Stimulated activated CD4-positive, alpha-beta T cell treated with anti-CD3 and anti-CD28 coated beads, TNF-alpha, amount 100 ng/mL, for 1 hour (primary cell): Measurements from ENCODE around the gene NFS1.
"Not testable (repeated sequence)": the region's sequence is repeated elsewhere in the genome, so short reads cannot be mapped to it uniquely, and the experiment has no call there.

Experiments
- DNase-seq, 3 donors: peaks; one replicate each; pipeline ENCODE4 v3.0.0-alpha.2; 2020; ENCODE audit warnings: low read depth in 3 of 3, low spot score in 1 of 3

The NFS1 gene

DNA sequence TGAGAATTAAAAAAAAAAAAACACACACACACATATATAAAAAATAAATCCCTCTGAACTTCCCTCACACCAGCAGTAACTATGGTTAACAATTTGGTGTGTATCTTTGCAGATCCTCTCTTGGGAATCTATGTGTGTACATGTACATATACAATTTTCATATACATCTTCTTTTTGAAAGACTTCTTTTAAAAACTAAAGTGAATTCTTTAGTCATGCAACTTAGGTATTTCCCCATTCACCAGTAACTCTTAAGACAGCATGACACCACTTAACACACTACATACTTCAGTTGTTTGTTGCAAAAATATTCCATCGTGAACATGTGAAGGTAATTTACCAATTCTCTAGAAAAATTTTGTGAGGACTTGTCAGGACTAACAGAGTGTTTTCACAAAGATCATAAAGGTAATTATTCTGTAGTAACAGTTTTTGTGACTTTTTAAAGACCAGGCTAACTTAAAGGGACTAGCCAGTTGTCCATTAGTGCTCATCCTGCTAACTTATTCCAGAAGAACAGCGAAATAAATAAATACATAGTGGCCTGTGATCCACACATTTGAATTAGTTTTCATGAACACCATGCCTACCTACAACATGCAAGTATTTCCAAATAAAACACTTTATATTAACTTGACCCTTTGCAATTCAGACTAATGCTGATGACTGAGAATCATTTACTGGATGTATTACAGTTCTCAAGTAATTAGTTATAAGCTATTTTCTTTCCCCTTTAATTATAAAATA, 30.9 kb upstream of the NFS1 start:
- DNase-seq: no peak

DNA sequence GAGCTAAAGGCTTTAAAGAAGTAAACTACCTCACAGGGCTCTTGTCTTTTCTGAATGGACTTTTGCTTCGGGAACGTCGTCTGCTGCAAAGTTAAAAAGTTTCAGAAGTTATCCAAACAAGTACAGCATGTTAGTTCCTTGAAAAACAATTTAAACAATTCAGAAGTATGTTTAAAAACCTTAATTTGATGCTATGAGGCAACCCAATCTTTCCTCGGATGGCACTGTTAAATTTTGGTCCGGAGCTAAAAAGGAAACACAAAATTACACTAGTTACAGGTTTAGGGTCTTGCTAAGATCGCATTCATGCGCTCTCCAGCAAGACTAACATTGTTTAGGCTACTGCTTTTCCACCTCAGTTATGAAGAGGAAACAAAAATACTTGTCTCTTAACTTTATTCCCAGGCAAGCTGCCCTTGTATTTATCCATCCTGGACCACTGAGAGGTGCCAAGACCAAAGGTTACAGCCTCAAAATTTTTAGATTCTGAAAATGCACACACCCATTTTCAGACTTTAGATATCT, 30.2 kb upstream of the NFS1 start:
- DNase-seq: no peak

DNA sequence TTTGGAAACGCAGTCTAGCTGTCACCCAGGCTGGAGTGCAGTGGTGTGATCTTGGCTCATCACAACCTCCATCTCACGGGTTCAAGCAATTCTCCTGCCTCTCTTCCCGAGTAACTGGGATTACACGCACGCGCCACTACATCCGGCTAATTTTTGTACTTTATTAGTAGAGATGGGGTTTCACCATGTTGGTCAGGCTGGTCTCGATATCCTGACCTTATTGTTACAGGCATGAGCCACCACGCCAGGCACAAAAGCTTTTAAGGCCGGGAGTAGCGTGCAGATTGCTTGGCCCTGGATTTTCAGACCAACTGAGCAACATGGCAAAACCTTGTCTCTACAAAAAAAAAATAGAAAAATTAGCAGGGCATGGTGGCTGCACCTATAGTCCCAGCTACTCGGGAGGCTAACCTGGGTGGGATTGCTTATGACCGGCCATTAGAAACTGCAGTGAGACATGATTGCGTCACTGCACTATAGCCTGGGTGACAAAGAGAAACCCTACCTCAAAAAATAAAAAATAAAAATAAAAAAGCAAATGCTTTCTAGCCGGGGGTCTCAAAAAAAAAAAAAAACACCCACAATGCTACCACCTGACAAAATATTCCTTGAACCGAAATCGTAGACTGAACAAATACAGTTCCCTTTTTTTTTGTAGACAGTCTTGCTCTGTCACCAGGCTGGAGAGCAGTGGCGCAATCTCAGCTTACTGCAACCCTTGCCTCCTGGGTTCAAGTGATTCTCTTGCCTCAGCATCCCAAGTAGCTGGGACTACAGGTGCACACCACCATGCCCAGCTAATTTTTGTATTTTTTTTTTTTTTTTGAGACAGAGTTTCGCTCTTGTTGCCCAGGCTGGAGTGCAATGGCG, 27.9 kb upstream of the NFS1 start:
- DNase-seq: no peak

DNA sequence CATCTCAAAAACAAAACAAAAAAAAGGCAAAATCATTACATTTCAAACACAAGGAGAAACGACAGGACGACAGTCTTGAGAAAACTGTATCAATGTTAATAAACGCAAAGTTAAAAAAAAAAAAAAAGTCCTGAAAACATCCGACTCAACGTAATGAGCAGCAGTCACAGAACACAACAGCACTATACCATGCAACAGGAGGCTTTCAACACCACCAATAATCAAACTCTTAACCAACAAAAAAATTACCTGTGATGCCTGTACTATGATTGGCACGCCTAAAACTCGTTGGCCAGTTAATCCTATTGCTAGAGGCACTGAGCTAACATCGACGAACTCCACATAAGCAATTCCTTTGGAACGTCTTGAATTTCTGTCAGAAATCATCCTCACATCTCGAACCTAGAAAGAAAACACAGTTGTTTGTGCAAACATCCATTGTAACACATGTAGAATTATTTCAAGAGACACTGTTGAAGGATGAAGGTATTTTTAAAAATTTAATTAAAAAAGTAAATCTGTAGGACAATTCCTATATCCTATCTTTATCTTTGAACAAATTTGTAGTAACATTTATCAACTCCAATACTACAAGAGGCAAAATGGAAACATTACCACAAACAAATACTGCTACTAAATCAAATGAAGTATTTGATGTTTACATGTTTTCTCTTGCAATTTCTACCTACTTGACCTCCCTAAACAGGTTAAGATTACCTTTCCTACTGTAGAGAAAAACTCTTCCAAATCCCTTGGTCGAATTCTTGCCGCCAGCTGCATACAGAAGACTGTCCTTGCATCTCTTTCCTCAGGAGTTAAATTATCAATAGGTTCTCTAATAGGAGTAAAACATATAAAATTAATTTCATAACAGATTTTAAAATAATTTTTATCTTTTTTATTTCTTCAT, 25.4 kb upstream of the NFS1 start:
- no peak for DNase-seq

DNA sequence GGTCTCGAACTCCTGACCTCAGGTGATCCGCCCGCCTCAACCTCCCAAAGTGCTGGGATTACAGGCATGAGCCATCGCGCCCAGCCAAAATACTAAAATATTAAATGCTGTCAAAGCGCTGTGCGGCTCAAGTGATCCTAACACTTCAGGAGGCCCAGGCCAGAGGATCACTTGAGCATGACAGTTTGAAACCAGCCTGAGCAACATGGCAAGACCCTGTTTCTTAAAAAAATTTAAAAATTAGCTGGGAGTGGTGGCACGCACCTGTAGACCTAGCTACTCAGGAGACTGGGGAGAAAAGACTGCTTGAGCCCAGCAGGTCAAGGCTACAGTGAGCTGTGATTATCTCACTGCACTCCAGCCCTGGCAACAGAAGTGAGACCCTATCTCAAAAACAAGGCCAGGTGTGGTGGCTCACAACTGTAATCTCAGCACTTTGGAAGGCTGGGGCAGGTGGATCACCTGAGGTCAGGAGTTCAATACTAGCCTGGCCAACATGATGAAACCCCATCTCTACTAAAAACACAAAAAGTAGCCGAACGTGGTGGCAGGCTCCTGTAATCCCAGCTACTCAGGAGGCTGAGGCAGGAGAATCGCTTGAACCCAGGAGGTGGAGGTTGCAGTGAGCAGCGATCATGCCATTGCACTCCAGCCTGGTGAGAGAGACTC, 24.6 kb upstream of the NFS1 start:
- not testable (repeated sequence) for DNase-seq

DNA sequence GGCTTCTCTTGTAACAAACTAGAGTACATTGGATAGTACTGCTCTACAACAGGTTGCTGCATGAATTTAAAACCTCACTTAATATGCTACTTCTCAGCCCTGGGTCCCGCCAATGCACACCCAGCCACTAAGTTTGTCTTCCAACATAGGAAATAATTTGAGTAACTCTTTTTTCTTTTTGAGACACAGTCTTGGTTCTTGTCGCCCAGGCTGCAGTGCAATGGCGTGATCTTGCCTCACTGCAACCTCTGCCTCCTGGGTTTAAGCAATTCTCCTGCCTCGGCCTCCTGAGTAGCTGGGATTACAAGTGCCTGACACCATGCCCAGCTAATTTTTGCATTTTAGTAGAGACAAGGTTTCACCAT, 24.1 kb upstream of the NFS1 start:
- not testable (repeated sequence) for DNase-seq

DNA sequence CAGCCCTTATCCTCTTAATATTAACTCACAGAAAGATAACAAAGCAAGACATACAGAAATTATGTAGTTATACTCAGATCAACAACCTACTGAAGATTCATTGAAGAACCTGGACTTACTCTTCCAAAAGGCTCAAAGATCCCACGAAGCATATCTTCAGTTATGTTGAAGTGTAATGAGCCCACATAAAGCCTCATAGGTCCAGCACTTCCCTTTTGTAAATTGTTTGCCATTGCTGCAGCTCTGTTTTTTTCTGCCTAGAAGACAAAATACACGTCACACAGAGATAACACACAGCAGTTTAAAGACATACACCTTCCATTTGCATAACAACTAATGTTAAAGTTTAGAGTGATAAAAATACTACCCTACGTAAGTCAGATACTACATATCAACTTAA, 22.5 kb upstream of the NFS1 start:
- DNase-seq: no peak

DNA sequence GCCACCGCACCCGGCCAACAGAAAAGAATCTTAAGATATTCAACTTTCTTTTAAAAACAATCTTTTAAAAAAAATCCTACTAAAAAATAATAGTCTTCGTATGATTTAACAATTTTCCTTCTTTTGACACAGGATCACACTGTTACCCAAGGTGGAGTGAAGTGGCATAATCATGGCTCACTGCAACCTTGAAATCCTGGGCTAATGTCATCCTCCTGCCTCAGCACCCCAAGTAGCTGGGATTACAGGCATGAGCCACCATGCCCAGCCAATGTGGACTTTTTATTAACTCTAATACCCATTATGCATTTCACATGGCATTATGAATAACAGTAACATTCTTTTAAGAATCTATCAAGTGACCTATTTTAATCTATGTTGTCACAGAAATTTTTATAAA, 22.1 kb upstream of the NFS1 start:
- no peak for DNase-seq

DNA sequence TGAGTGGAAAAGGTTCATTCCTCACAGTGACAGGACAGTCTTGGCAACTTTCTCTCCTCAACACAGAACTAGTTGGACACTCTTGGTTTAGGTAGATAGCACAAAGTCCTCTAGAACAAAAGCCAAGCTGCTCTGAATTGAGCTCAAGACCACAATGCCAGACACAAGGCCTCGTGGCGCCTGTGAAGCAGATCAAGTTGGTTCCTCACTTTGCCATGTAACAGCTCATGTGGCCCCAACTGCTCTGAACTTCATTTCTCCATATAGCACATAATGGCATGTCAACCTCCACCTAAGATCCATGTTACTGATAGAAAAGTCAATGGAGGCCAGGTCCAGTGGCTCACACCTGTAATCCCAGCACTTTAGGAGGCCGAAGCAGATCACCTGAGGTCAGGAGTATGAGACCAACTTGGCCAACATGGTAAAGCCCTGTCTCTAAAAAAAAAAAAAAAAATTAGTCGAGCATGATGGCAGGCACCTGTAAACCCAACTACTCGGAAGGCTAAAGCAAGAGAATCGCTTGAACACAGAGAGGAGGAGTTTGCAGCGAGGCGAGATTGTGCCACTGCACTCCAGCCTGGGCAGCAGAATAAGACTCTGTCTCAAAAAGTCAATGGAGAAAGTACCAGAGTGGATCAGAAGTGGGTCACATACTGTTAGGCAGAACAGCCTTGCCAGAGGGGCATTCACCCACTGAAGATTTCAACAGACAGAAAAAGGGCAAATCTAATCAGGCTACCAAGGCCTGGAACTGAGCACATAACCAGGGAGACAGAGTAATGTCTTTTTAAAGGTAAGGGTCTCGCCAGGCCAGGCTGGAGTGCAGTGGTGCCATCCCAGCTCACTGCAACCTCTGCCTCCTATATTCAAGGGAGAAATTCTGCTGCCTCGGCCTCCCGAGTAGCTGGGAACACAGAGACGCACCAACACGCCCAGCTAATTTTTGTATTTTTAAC, 21.3 kb upstream of the NFS1 start:
- no peak for DNase-seq

DNA sequence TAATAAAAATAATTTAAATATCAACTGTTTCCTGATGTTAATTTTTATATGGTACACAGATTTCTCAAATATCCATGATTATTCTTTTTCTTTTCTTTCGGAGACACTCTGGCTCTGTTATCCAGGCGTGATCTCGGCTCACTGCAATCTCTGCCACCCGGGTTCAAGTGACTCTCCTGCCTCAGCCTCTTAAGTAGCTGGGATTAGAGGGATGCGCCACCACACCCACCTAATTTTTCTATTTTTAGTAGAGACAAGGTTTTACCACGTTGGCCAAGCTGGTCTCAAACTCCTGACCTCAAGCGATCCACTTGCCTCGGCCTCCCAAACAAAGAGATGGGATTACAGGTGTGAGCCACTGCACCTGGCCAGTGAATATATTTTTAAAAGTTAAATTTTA, 20.6 kb upstream of the NFS1 start:
- DNase-seq: no peak

DNA sequence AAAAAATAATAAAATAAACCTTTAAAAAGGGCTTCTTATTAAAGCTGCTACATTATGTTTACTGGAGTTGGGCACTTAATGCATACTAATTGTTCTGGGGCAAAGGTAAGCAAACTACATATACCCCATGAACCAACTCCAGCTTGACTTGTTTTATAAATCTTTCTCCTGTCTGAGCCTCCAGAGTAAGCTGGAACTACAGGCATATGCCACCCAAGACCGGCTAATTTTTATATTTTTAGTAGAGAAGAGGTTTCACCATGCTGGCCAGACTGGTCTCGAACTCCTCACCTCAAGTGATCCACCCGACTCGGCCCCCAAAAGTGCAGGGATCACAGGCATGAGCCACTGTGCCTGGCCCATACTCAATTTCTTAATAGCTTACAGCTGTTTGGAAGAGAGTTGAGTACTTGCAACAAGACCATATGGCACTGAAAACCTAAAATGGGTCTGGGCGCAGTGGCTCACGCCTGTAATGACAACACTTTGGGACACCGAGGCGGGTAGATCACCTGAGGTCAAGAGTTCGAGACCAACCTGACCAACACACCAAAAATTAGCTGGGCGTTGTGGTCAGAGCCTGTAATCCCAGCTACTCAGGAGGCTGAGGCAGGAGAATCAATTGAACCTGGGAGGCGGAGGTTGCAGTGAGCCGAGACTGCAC, 20.0 kb upstream of the NFS1 start:
- DNase-seq: no peak

DNA sequence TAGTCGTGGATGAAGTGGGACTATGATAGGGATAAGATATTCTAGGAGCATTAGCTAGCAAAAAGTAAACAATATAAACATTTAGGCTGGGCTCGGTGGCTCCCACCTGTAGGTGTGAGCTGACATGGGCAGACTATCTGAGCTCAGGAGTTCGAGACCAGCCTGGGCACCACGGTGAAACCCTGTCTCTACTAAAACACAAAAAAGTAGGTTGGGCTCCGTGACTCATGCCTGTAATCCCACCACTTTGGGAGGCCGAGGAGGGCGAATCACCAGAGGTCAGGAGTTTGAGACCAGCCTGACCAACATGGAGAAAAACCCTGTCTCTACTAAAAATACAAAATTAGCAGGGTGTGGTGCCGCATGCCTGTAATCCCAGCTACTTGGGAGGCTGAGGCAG, 19.2 kb upstream of the NFS1 start:
- not testable (repeated sequence) for DNase-seq

DNA sequence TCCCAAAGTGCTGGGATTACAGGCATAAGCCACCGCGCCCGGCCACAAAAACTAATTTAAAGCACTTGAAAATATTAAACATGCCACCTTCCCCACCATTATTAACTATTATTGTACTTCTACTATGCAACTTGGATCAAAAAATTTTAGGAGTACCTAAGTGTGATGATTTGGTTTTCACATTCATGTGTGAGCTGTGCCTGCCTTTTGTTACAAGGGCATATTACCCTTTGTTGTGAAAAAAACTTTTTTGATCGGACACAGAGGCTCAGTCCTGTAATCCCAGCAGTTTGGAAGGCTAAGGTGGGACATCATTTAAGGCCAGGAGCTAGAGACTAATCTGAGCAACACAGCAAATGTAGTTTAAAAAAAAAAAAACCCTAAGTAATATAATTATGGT, 17.2 kb upstream of the NFS1 start:
- DNase-seq: no peak

DNA sequence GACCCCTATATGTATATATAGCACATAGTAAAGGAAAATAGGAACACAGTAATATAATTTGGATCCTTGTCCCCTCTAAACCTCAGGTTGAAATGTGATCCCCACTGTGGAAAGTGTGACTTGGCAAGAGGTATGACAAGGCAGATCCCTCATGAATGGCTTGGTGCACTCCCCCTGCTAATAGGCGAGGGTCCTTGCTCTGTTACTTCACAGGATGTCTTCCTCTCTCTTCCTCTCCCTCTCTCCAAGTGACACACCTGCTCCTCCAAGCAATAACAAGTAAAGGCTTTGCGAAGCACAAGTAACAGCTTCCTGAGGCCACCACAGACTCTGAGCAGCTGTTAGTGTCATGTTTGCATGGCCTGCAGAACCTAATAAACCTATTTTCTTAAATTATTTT, 16.5 kb upstream of the NFS1 start:
- no peak for DNase-seq

DNA sequence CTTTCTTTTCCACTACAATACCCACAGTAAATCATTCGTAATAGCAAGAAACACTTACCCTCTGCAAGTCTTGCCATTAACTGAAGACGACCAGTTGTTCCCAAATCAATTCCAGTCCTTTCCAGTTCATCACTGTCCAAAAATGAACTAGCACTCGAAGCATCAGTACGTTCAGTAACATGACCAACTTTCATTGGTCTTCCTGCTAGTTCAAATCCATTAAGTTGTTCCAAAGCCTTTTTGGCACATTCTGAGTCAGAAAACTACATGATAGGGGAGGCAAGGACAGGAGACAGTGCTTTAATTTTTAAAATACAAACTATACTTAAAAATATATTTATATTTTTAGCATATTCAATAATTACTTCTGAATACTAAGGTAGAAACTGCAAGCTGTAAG, 15.0 kb upstream of the NFS1 start:
- no peak for DNase-seq

DNA sequence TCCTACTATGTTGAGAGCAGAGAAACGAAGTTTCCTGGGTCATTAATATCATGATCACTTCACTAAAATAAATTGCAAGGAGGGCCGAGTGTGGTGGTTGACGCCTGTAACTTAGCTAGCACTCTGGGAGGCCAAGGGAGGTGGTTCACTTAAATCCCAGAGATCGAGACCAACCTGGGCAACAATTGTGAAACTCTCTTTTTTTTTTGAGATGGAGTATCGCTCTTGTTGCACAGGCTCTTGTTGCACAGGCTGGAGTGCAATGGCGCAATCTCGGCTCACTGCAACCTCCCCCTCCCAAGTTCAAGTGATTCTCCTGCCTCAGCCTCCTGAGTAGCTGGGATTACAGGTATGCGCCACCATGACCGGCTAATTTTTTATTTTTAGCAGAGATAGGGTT, 14.0 kb upstream of the NFS1 start:
- not testable (repeated sequence) for DNase-seq

DNA sequence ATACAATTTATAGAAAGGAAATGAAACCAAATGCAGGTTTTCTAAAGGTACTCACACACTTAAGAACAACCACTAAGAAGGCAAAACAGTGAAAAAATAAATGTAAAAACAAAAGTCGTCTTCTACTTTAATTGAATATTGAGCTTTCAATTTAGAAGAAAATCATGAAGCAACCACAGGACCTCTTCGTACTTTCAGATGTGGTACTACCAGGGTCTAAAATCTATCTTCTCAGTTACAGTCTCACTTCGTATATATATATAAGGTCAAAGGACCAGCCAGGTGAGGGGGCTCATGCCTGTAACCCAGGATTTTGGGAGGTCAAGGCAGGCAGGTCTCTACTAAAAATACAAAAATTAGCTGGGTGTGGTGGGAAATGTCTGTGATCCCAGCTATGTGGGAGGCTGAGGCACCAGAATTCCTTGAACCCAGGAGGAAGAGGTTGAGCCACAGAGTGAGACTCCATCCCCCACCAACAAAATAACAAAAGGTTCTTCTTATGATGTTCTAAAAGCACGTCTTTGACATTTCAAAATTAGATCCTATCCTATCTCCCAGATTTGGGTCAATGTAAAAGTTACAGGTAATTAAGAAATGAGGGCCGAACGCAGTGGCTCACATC, 12.5 kb upstream of the NFS1 start:
- DNase-seq: no peak

DNA sequence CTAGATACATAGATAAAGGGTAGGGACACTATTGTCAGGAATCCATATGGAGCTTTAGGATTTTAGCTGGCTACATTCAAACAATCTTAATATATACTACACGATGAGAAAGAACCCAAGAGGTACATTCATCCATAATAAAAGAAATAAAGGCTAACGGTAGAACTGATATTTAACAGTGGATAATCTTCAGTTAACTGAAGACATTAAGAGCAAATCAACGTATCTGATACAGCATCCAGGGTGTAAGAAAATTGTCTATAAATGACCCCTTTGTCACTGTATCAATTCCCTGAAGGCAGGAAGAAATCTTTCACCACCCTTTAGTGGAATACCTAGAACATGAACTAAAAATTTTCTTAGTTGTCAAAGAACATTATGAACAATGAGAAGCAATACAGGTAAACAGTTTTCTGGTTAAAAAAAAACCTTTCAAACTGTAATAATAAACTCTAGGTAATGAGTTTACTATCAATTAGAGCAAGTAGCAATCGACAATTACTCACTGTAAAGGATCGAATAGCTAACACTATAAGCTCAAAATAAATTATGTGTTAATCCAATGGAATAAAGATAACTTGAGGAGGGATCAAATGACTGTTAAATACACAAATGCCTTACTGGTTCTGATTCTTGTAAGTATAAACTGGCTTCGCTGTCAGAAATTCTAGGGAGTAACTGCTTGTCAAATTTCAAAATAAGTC, 11.9 kb upstream of the NFS1 start:
- no peak for DNase-seq
